GM12878 (cell line): ENCODE data around the gene ISLR2. TPM values are rescaled to one million over a fixed set of nuclear protein-coding genes. Genes with fewer than 3 reads are reported as not detected.
"Not testable (repeated sequence)": the region's sequence is repeated elsewhere in the genome, so short reads cannot be mapped to it uniquely, and the experiment has no call there.

ENCODE experiments used
- ATAC-seq: fragments of 200-7000 bp; cut with Tn5 transposase; 3 replicates; pipeline ENCODE4 v1.9.1; 2020; ENCODE audit warnings: mild to moderate bottlenecking, moderate library complexity
- BruUV-seq: library from RNA; stranded (reverse); fragments of 400-500 nt; replicated peaks from 2 replicates; lab custom pipeline; 2021; lab: Mats Ljungman, UMichigan
- CTCF ChIA-PET: fragments of 300-600 bp; sonication (Branson Sonifier 250); formaldehyde crosslinking; extraction: SDS; loops from one replicate; lab custom pipeline; 2021; ENCODE audit warnings: inconsistent platforms; lab: Yijun Ruan, JAX
- POLR2A ChIA-PET: fragments of 350-600 bp; formaldehyde crosslinking; extraction: SDS; loops from one replicate; lab custom pipeline; 2021; ENCODE audit warnings: inconsistent platforms; lab: Charles Lee
- RAD21 ChIA-PET: fragments of 300-600 bp; sonication (Branson Sonifier 250); formaldehyde crosslinking; loops from one replicate; lab custom pipeline; 2023; ENCODE audit warnings: antibody characterized with exemption; ENCODE audit not compliant: unreplicated experiment; lab: Charles Lee
- SMC1A ChIA-PET: fragments of 300-600 bp; sonication (Branson Sonifier 250); formaldehyde crosslinking; loops from one replicate; lab custom pipeline; 2023; ENCODE audit not compliant: unreplicated experiment, uncharacterized antibody; lab: Charles Lee
- DNase-seq: peaks from one replicate; pipeline ENCODE4 v3.0.0-alpha.2; 2011; ENCODE audit warnings: low read depth, low spot score
- FAIRE-seq: peaks from 3 replicates; lab custom pipeline; 2011; peaks lifted over from hg19 to GRCh38; lab: Jason Lieb, UNC
- H2AFZ ChIP-seq: 2 replicates; pipeline ENCODE4 v1.6.0; 2011; ENCODE audit warnings: low read depth, low read length, control low read depth; ENCODE audit not compliant: control insufficient read depth
- H3K27ac ChIP-seq: 2 replicates; pipeline ENCODE4 v1.5.1; 2011; ENCODE audit warnings: control low read depth; ENCODE audit not compliant: control insufficient read depth, insufficient read depth
- H3K27me3 ChIP-seq, 2 experiments: replicated peaks in 1 of 2; 2 replicates each; pipeline versions ENCODE4 v1.6.0 to v1.6.1; 2011; ENCODE audit warnings: low read length in 1 of 2; ENCODE audit not compliant: control insufficient read depth in 2 of 2, insufficient read depth in 2 of 2
- H3K36me3 ChIP-seq, 2 experiments: 2 replicates each; pipeline ENCODE4 v1.5.1; 2011; ENCODE audit warnings: low read length in 1 of 2; ENCODE audit not compliant: control insufficient read depth in 2 of 2, insufficient read depth in 2 of 2
- H3K4me1 ChIP-seq: 2 replicates; pipeline ENCODE4 v1.6.1; 2011; ENCODE audit warnings: mild to moderate bottlenecking, low read length, moderate library complexity, mixed read lengths; ENCODE audit not compliant: control insufficient read depth, insufficient read depth
- H3K4me2 ChIP-seq: 2 replicates; pipeline ENCODE4 v1.6.0; 2011; ENCODE audit warnings: control low read depth; ENCODE audit not compliant: control insufficient read depth, insufficient read depth
- H3K4me3 ChIP-seq: fragments of 200-600 bp; sonication (generic); 2 replicates; pipeline ENCODE4 v1.5.1; 2016
- H3K79me2 ChIP-seq: 2 replicates; pipeline ENCODE4 v1.6.0; 2011; ENCODE audit warnings: low read length; ENCODE audit not compliant: control insufficient read depth, insufficient read depth
- H3K9ac ChIP-seq: 2 replicates; pipeline ENCODE4 v1.8.0; 2011; ENCODE audit warnings: low read length, control low read depth, mixed read lengths; ENCODE audit not compliant: control insufficient read depth, insufficient read depth
- H3K9me3 ChIP-seq: replicated peaks from 3 replicates; pipeline ENCODE4 v1.5.1; 2011; ENCODE audit warnings: mild to moderate bottlenecking, low read length; ENCODE audit not compliant: control insufficient read depth, insufficient read depth
- H4K20me1 ChIP-seq: 2 replicates; pipeline ENCODE4 v1.6.0; 2011; ENCODE audit not compliant: control insufficient read depth, insufficient read depth
- ZBTB33 ChIP-seq: fragments of 450-650 bp; IDR thresholded peaks from 2 replicates; pipeline ENCODE4 v1.6.1; 2017; ENCODE audit warnings: mild to moderate bottlenecking
- WGBS: methylation state at CpG from one replicate; pipeline ENCODE4 v1.1.6; 2016; ENCODE audit warnings: low lambda C conversion rate; ENCODE audit not compliant: insufficient replicate concordance, insufficient coverage; ENCODE audit errors: missing lambda C conversion rate; 5-methylcytosine and 5-hydroxymethylcytosine counted together
- in situ Hi-C: fragments of 300-500 bp; cut with MboI; formaldehyde crosslinking; loops from 9 replicates; pipeline ENCODE4 v1.14.3; 2018; ENCODE audit warnings: mixed read lengths
- intact Hi-C: fragments of 100-400 bp; cut with micrococcal nuclease; formaldehyde crosslinking; loops from one replicate; pipeline ENCODE4 v1.14.2; 2022; ENCODE audit not compliant: unreplicated experiment
- polyA plus RNA-seq, 11 experiments: library from polyadenylated mRNA; depleted of rRNA in 4 of 11; unstranded in 6 of 11; stranded (reverse) in 5 of 11; fragments of >200 nt; fragmentation: Nextera tagmentation in 4 of 11; fragmentation: Illumina TruSeq in 1 of 11; extraction: Ambion mirVana in 4 of 11; extraction: Trizol in 1 of 11; gene quantifications; 1 replicate in 1 of 11; 2 replicates in 10 of 11; pipeline versions ENCODE4 v1.2.1 to v1.2.3, GENCODE V29; 2011 to 2016; ENCODE audit warnings: inconsistent platforms in 2 of 11, missing spikeins in 2 of 11, low read depth in 1 of 11
- total RNA-seq, 4 experiments: library from RNA; depleted of rRNA in 3 of 4; stranded (reverse); fragments of >200 nt in 3 of 4; fragmentation: Illumina TruSeq in 1 of 4; extraction: Trizol in 1 of 4; gene quantifications; 2 replicates each; pipeline versions ENCODE4 v1.2.1 to v1.2.3, GENCODE V29; 2013 to 2021

Gene ISLR2
- total and polyA plus RNA-seq, 10 of the 15 experiments (the other 5 are each of a cell fraction or from before 2014, with no cell fraction given): 0.04 to 0.21 (median 0.07) TPM; not detected in 4

GRCh38 chr15:74130155-74130848 lies at the start of gene ISLR2 (continued):
- no peak for TF ChIP-seq ZBTB33
- TF ChIP-seq, all 136 proteins: peak for 0

- H2AFZ ChIP-seq, CTCF ChIA-PET, ATAC-seq, H3K9me3 ChIP-seq, H3K9ac ChIP-seq, H3K36me3 ChIP-seq, intact Hi-C loops, H3K79me2 ChIP-seq, DNase-seq, H3K27ac ChIP-seq, H3K4me3 ChIP-seq, H3K4me1 ChIP-seq, H3K27me3 ChIP-seq, in situ Hi-C loops, POLR2A ChIA-PET, SMC1A ChIA-PET, H4K20me1 ChIP-seq, H3K4me2 ChIP-seq, RAD21 ChIA-PET, BruUV-seq, FAIRE-seq: not testable (repeated sequence)
- no CpG with 5 or more reads among the region's 7 CpGs for WGBS
Observed at GRCh38 chr15:74082450-74082849, 47.9 kb upstream of the ISLR2 start, which contains the start of gene GOLGA6A. GOLGA6A (minus strand) TSS chr15:74082550; CDS start chr15:74082509, 41 bp downstream.

- H3K4me1 ChIP-seq, H3K36me3 ChIP-seq, H3K27me3 ChIP-seq, FAIRE-seq, H4K20me1 ChIP-seq, H3K4me2 ChIP-seq, RAD21 ChIA-PET, H3K27ac ChIP-seq, in situ Hi-C loops, CTCF ChIA-PET, H3K9ac ChIP-seq, H3K9me3 ChIP-seq, H3K79me2 ChIP-seq, ATAC-seq, BruUV-seq, SMC1A ChIA-PET, intact Hi-C loops, H2AFZ ChIP-seq, DNase-seq, POLR2A ChIA-PET, H3K4me3 ChIP-seq: not testable (repeated sequence)
- no CpG with 5 or more reads among the region's 2 CpGs for WGBS
Observed at GRCh38 chr15:74094567-74094966, 35.8 kb upstream of the ISLR2 start.

- WGBS: 58% methylated on average over 5 of the region's 10 CpGs
- RAD21 ChIA-PET: not testable (repeated sequence)
Observed at GRCh38 chr15:74095610-74096009, 34.8 kb upstream of the ISLR2 start.

More at GRCh38 chr15:74095610-74096009, 34.8 kb upstream of the ISLR2 start:
- H3K36me3 ChIP-seq, H3K27ac ChIP-seq, CTCF ChIA-PET, H2AFZ ChIP-seq, H3K4me3 ChIP-seq, FAIRE-seq, H3K9me3 ChIP-seq, POLR2A ChIA-PET, intact Hi-C loops, H4K20me1 ChIP-seq, BruUV-seq, H3K9ac ChIP-seq, H3K4me1 ChIP-seq, H3K27me3 ChIP-seq, ATAC-seq, H3K4me2 ChIP-seq, SMC1A ChIA-PET, in situ Hi-C loops, DNase-seq, H3K79me2 ChIP-seq: not testable (repeated sequence)
